ENCODE data around the gene MAPK9.

MAPK9 gene

GRCh38 chr5:180201051-180201987 lies 90.6 kb downstream of the MAPK9 start:
- no peak for DNase-seq

GRCh38 chr5:180199390-180199789 lies 92.5 kb downstream of the MAPK9 start:
- no peak for DNase-seq

GRCh38 chr5:180198208-180198607 lies 93.7 kb downstream of the MAPK9 start:
- DNase-seq = no peak

- DNase-seq = no peak
These were observed 94.7 kb downstream of the MAPK9 start for GRCh38 chr5:180197016-180197702.

GRCh38 chr5:180194410-180195345 lies 97.2 kb downstream of the MAPK9 start:
- no peak for DNase-seq

- no peak for DNase-seq
These were observed 98.0 kb downstream of the MAPK9 start for GRCh38 chr5:180193749-180194375.

- no peak for DNase-seq
These were observed 100.2 kb downstream of the MAPK9 start for GRCh38 chr5:180191716-180192115.

GRCh38 chr5:180187767-180188166 lies 104.1 kb downstream of the MAPK9 start:
- DNase-seq = no peak
